H1 (cell line): ENCODE data around the gene LPP. TPM values are rescaled to one million over a fixed set of nuclear protein-coding genes. Genes with fewer than 3 reads are reported as not detected.

Experiments used
- CTCF ChIA-PET: fragments of 300-600 bp; sonication (Branson Sonifier 250); formaldehyde crosslinking; loops from one replicate; lab custom pipeline; 2021; ENCODE audit not compliant: partially characterized antibody; lab: Charles Lee
- POLR2A ChIA-PET: fragments of 300-600 bp; sonication (Branson Sonifier 250); formaldehyde crosslinking; loops from one replicate; lab custom pipeline; 2021; ENCODE audit warnings: inconsistent platforms; ENCODE audit not compliant: partially characterized antibody; lab: Charles Lee
- DNase-seq, 2 experiments: peaks; one replicate each; pipeline versions ENCODE4 v3.0.0 to v3.0.0-alpha.2; 2010 to 2022; ENCODE audit warnings: low spot score in 2 of 2, low read depth in 1 of 2, mixed read lengths in 1 of 2
- FAIRE-seq: peaks from 2 replicates; lab custom pipeline; 2011; peaks lifted over from hg19 to GRCh38; lab: Jason Lieb, UNC
- H2AFZ ChIP-seq: 2 replicates; pipeline ENCODE4 v1.8.1; 2012; ENCODE audit warnings: low read length, inconsistent platforms
- H2AK5ac ChIP-seq: 2 replicates; pipeline ENCODE4 v1.6.1; 2013; ENCODE audit warnings: low read depth, low read length
- H2BK120ac ChIP-seq: replicated peaks from 2 replicates; pipeline ENCODE3; 2013; ENCODE audit warnings: low read depth, low read length, inconsistent platforms
- H2BK12ac ChIP-seq: 2 replicates; pipeline ENCODE4 v1.6.1; 2013; ENCODE audit warnings: low read depth, low read length
- H2BK15ac ChIP-seq: 2 replicates; pipeline ENCODE4 v1.6.1; 2013; ENCODE audit warnings: low read length
- H2BK20ac ChIP-seq: 2 replicates; pipeline ENCODE4 v1.6.1; 2013; ENCODE audit warnings: low read length
- H2BK5ac ChIP-seq: 2 replicates; pipeline ENCODE4 v1.6.1; 2013; ENCODE audit warnings: low read depth, low read length
- H3K14ac ChIP-seq: 2 replicates; pipeline ENCODE4 v1.6.1; 2013; ENCODE audit warnings: inconsistent platforms; ENCODE audit not compliant: insufficient read length
- H3K18ac ChIP-seq: 2 replicates; pipeline ENCODE4 v1.6.1; 2013; ENCODE audit warnings: low read length; ENCODE audit errors: extremely low read depth
- H3K23ac ChIP-seq: 2 replicates; pipeline ENCODE4 v1.6.1; 2013; ENCODE audit warnings: inconsistent platforms; ENCODE audit not compliant: insufficient read length
- H3K23me2 ChIP-seq: 2 replicates; pipeline ENCODE4 v1.6.1; 2013; ENCODE audit warnings: low read depth, low read length
- H3K27ac ChIP-seq: 2 replicates; pipeline ENCODE4 v1.6.1; 2011; ENCODE audit warnings: low read depth, low read length, inconsistent platforms
- H3K27me3 ChIP-seq, 4 experiments: replicated peaks in 1 of 4; 1 replicate in 1 of 4; 2 replicates in 3 of 4; pipeline versions ENCODE4 v1.6.1 to v1.8.1; 2011 to 2013; ENCODE audit warnings: low read length in 3 of 4, mild to moderate bottlenecking in 3 of 4, inconsistent platforms in 2 of 4, mixed read lengths in 2 of 4, moderate library complexity in 1 of 4; ENCODE audit not compliant: control insufficient read depth in 3 of 4, insufficient read depth in 3 of 4; ENCODE audit errors: extremely low read depth in 1 of 4
- H3K36me3 ChIP-seq, 4 experiments: 2 replicates each; pipeline versions ENCODE4 v1.6.1 to v1.8.1; 2011 to 2013; ENCODE audit warnings: mild to moderate bottlenecking in 4 of 4, low read length in 3 of 4, moderate library complexity in 2 of 4, control low read depth in 1 of 4, inconsistent platforms in 1 of 4; ENCODE audit not compliant: insufficient read depth in 4 of 4, control insufficient read depth in 2 of 4
- H3K4ac ChIP-seq: replicated peaks from 2 replicates; pipeline ENCODE3; 2013; ENCODE audit warnings: low read length, low read depth, mixed read lengths, inconsistent platforms; ENCODE audit not compliant: insufficient read length
- H3K4me1 ChIP-seq, 4 experiments: replicated peaks in 1 of 4; 1 replicate in 1 of 4; 2 replicates in 3 of 4; pipeline versions ENCODE4 v1.6.1 to v1.8.1; 2011 to 2013; ENCODE audit warnings: low read length in 3 of 4, inconsistent platforms in 2 of 4, mixed read lengths in 1 of 4; ENCODE audit not compliant: insufficient read depth in 4 of 4, control insufficient read depth in 3 of 4
- H3K4me2 ChIP-seq, 2 experiments: 2 replicates each; pipeline versions ENCODE4 v1.6.1 to v1.8.1; 2011 to 2013; ENCODE audit warnings: low read depth in 2 of 2, low read length in 2 of 2, control low read depth in 1 of 2, inconsistent platforms in 1 of 2, mild to moderate bottlenecking in 1 of 2; ENCODE audit not compliant: insufficient read depth in 1 of 2
- H3K4me3 ChIP-seq, 4 experiments: fragments of 200-600, 300-600 bp in 1 of 4; sonication (generic), shearing (Covaris generic), sonication (Bioruptor Twin) in 1 of 4; 2 replicates each; pipeline versions ENCODE4 v1.5.1 to v1.8.1; 2011 to 2016; ENCODE audit warnings: low read length in 4 of 4, low read depth in 3 of 4, control low read depth in 2 of 4, inconsistent platforms in 2 of 4, mild to moderate bottlenecking in 2 of 4, mixed read lengths in 1 of 4, moderate library complexity in 1 of 4; ENCODE audit not compliant: insufficient read depth in 2 of 4; ENCODE audit errors: extremely low read depth in 1 of 4
- H3K56ac ChIP-seq: replicated peaks from 2 replicates; pipeline ENCODE3; 2013; ENCODE audit warnings: low read depth, mild to moderate bottlenecking, mixed read lengths, low read length, inconsistent platforms; ENCODE audit not compliant: insufficient read length
- H3K79me1 ChIP-seq: 2 replicates; pipeline ENCODE4 v1.6.1; 2013; ENCODE audit warnings: low read depth, low read length, control low read depth
- H3K79me2 ChIP-seq, 2 experiments: 2 replicates each; pipeline versions ENCODE4 v1.6.1 to v1.8.1; 2012 to 2013; ENCODE audit warnings: low read length in 2 of 2, mild to moderate bottlenecking in 2 of 2, inconsistent platforms in 1 of 2; ENCODE audit not compliant: insufficient read depth in 2 of 2, control insufficient read depth in 1 of 2
- H3K9ac ChIP-seq, 4 experiments: replicated peaks in 1 of 4; 1 replicate in 1 of 4; 2 replicates in 3 of 4; pipeline versions ENCODE4 v1.6.1 to v1.8.1; 2011 to 2013; ENCODE audit warnings: low read depth in 3 of 4, low read length in 3 of 4, control low read depth in 2 of 4, mild to moderate bottlenecking in 2 of 4, moderate library complexity in 2 of 4, inconsistent platforms in 1 of 4; ENCODE audit errors: extremely low read depth in 1 of 4
- H3K9me3 ChIP-seq, 2 experiments: 2 replicates each; pipeline versions ENCODE4 v1.6.1 to v1.8.1; 2012 to 2013; ENCODE audit warnings: mild to moderate bottlenecking in 2 of 2, moderate library complexity in 2 of 2, control low read depth in 1 of 2, inconsistent platforms in 1 of 2, low read depth in 1 of 2, low read length in 1 of 2, mixed read lengths in 1 of 2; ENCODE audit not compliant: insufficient read depth in 2 of 2
- H4K20me1 ChIP-seq, 2 experiments: replicated peaks in 1 of 2; 2 replicates each; pipeline versions ENCODE3 to v1.8.1; 2011 to 2013; ENCODE audit warnings: inconsistent platforms in 2 of 2, low read length in 2 of 2, mild to moderate bottlenecking in 1 of 2; ENCODE audit not compliant: insufficient read depth in 2 of 2, control insufficient read depth in 1 of 2
- H4K5ac ChIP-seq: 2 replicates; pipeline ENCODE4 v1.6.1; 2013; ENCODE audit warnings: low read length, low read depth, mixed read lengths, inconsistent platforms; ENCODE audit not compliant: insufficient read length
- H4K8ac ChIP-seq: 2 replicates; pipeline ENCODE4 v1.8.0; 2013; ENCODE audit warnings: mild to moderate bottlenecking, moderate library complexity, low read length, inconsistent platforms; ENCODE audit not compliant: insufficient read depth; ENCODE audit errors: extremely low read depth
- H4K91ac ChIP-seq: replicated peaks from 2 replicates; pipeline ENCODE3; 2013; ENCODE audit warnings: low read length, mixed read lengths, inconsistent platforms; ENCODE audit not compliant: insufficient read length
- BRCA1 ChIP-seq: IDR thresholded peaks from 2 replicates; pipeline ENCODE4 v1.6.1; 2012; ENCODE audit warnings: low read depth, low read length, improper control_type of control experiment
- JUND ChIP-seq: IDR thresholded peaks from 2 replicates; pipeline ENCODE4 v1.6.1; 2011; ENCODE audit warnings: mild to moderate bottlenecking, improper control_type of control experiment, low read length
- RBBP5 ChIP-seq: IDR thresholded peaks from 2 replicates; pipeline ENCODE4 v1.7.1; 2012; ENCODE audit warnings: low read depth, mild to moderate bottlenecking, inconsistent platforms, low read length, moderate library complexity, borderline replicate concordance
- WGBS, 2 experiments: shearing (Covaris generic) in 1 of 2; methylation state at CpG; one replicate each; pipeline versions ENCODE4 v1.1.6 to v1.1.7; 2013 to 2015; ENCODE audit warnings: low lambda C conversion rate in 2 of 2, mixed read lengths in 2 of 2, inconsistent platforms in 1 of 2, low coverage in 1 of 2, missing lambda C conversion rate in 1 of 2; ENCODE audit not compliant: insufficient replicate concordance in 2 of 2, insufficient coverage in 1 of 2, insufficient read length in 1 of 2; ENCODE audit errors: extremely low coverage in 1 of 2, missing lambda C conversion rate in 1 of 2; 5-methylcytosine and 5-hydroxymethylcytosine counted together
- polyA plus RNA-seq, 7 experiments: library from polyadenylated mRNA; depleted of rRNA in 3 of 7; stranded (reverse) in 5 of 7; unstranded in 2 of 7; fragments of >200 nt in 5 of 7; fragments of 200-250 nt in 2 of 7; gene quantifications; 1 replicate in 5 of 7; 2 replicates in 1 of 7; 4 replicates in 1 of 7; pipeline versions ENCODE4 v1.2.1 to v1.2.3, GENCODE V29; 2011 to 2013; ENCODE audit warnings: missing spikeins in 2 of 7, mixed read lengths in 2 of 7
- total RNA-seq: library from RNA; stranded (reverse); fragmentation: NEBNext Ultra II Directional; extraction: Animal tissue kit (Norgen Biotek cat#: 25700); gene quantifications from 2 replicates; pipeline ENCODE4 v1.2.1, GENCODE V29; 2021

The LPP gene
- total and polyA plus RNA-seq, 2 of the 8 experiments (the other 6 are each of a cell fraction or from before 2014, with no cell fraction given) = 10.0 to 53.3 TPM

DNA sequence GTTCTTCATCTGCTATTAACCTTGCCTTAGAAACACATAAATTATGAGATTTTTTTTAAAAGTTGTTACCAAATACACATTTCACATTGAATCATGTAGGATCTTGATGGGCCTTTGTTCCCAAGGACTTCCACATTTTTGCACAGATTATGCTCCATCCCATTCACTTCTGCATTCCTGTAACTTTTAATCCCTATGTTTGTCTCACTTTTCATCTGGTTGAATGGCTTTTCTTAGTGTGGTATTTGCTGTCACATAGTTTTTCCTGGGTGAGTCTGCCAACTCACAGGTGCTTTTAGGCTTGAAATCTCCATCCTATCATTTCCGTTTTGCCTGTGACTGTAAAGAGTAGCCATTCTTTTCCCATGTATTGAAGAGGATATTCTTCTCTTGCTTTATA is 720.6 kb downstream of the LPP start:
- no peak overlapping the region for H3K14ac ChIP-seq
- H4K91ac ChIP-seq = no peak overlapping the region
- DNase-seq (no peak), FAIRE-seq (no peak)
- no peak overlapping the region for H3K18ac ChIP-seq
- no peak overlapping the region for H3K9ac ChIP-seq
- no peak overlapping the region for H2BK15ac ChIP-seq
- H3K9me3 ChIP-seq = no peaks in the 10 kb centered on the region
- 65% methylated on average over 1 of the region's 1 CpG; no CpG with 5 or more reads in 1 of the 2 experiments for WGBS, 2 experiments
- TF ChIP-seq JUND (no peak), BRCA1 (no peak), RBBP5 (no peak)
- no peaks in the 10 kb centered on the region for H3K36me3 ChIP-seq
- H4K5ac ChIP-seq = no peak overlapping the region
- H3K4me3 ChIP-seq = no peak overlapping the region
- H2BK12ac ChIP-seq = no peak overlapping the region
- no peaks in the 10 kb centered on the region for H3K79me1 ChIP-seq
- no peak overlapping the region for H2AFZ ChIP-seq
- no peaks in the 10 kb centered on the region for H3K79me2 ChIP-seq
- no peak overlapping the region for H3K27ac ChIP-seq
- ChIA-PET POLR2A (no interaction called here), CTCF (no interaction called here)
- no peaks in the 10 kb centered on the region for H3K23me2 ChIP-seq
- no peak overlapping the region for H4K8ac ChIP-seq
- H3K27me3 ChIP-seq = no peaks in the 10 kb centered on the region
- no peak overlapping the region for H2BK20ac ChIP-seq
- no peak overlapping the region for H3K4ac ChIP-seq
- no peaks in the 10 kb centered on the region for H3K4me1 ChIP-seq
- H3K4me2 ChIP-seq = no peak overlapping the region
- H2BK120ac ChIP-seq = no peak overlapping the region
- H2BK5ac ChIP-seq = no peak overlapping the region
- no peak overlapping the region for H2AK5ac ChIP-seq
- no peak overlapping the region for H3K23ac ChIP-seq
- H4K20me1 ChIP-seq = no peaks in the 10 kb centered on the region
- no peak overlapping the region for H3K56ac ChIP-seq
